PFSK-1 (cell line): ENCODE data around the gene PTPRN2.

Experiments
- FOXP2 ChIP-seq: optimal IDR thresholded peaks from 2 replicates; pipeline ENCODE3; 2011; ENCODE audit warnings: borderline replicate concordance, control low read depth, inconsistent platforms; ENCODE audit not compliant: insufficient read depth; ENCODE audit errors: extremely low read length, extremely low read depth
- POLR2AphosphoS5 ChIP-seq: IDR thresholded peaks from 2 replicates; pipeline ENCODE4 v1.6.1; 2012; ENCODE audit warnings: low read depth, mild to moderate bottlenecking, control low read depth, low read length, moderate library complexity
- SIN3A ChIP-seq: IDR thresholded peaks from 2 replicates; pipeline ENCODE4 v1.6.1; 2012; ENCODE audit warnings: mild to moderate bottlenecking, low read length, moderate library complexity, borderline replicate concordance; ENCODE audit not compliant: insufficient read depth
- TAF1 ChIP-seq: IDR thresholded peaks from 2 replicates; pipeline ENCODE4 v1.6.1; 2012; ENCODE audit warnings: low read length, control low read depth, borderline replicate concordance; ENCODE audit not compliant: insufficient read depth
- TF ChIP-seq, protein P1 (sequence below), 2 experiments: IDR thresholded peaks; 2 replicates each; pipeline versions ENCODE4 v1.6.1 to v1.8.0; 2011 to 2012; ENCODE audit warnings: low read depth in 2 of 2, low read length in 2 of 2, control low read depth in 1 of 2, inconsistent platforms in 1 of 2, mild to moderate bottlenecking in 1 of 2, moderate library complexity in 1 of 2; ENCODE audit not compliant: insufficient read depth in 1 of 2

The PTPRN2 gene

GRCh38 chr7:158004123-158004490 lies 583.5 kb downstream of the PTPRN2 start:
- TF ChIP-seq SIN3A (no peak), TAF1 (no peak), FOXP2 (no peak), POLR2AphosphoS5 (no peak)
- TF ChIP-seq, protein P1, sequence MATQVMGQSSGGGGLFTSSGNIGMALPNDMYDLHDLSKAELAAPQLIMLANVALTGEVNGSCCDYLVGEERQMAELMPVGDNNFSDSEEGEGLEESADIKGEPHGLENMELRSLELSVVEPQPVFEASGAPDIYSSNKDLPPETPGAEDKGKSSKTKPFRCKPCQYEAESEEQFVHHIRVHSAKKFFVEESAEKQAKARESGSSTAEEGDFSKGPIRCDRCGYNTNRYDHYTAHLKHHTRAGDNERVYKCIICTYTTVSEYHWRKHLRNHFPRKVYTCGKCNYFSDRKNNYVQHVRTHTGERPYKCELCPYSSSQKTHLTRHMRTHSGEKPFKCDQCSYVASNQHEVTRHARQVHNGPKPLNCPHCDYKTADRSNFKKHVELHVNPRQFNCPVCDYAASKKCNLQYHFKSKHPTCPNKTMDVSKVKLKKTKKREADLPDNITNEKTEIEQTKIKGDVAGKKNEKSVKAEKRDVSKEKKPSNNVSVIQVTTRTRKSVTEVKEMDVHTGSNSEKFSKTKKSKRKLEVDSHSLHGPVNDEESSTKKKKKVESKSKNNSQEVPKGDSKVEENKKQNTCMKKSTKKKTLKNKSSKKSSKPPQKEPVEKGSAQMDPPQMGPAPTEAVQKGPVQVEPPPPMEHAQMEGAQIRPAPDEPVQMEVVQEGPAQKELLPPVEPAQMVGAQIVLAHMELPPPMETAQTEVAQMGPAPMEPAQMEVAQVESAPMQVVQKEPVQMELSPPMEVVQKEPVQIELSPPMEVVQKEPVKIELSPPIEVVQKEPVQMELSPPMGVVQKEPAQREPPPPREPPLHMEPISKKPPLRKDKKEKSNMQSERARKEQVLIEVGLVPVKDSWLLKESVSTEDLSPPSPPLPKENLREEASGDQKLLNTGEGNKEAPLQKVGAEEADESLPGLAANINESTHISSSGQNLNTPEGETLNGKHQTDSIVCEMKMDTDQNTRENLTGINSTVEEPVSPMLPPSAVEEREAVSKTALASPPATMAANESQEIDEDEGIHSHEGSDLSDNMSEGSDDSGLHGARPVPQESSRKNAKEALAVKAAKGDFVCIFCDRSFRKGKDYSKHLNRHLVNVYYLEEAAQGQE (IDR thresholded peaks at IDR 0.05; ENCODE audit: insufficient read depth in 1 of 2, low read depth in 2 of 2, low read length in 2 of 2), result no peak

DNA sequence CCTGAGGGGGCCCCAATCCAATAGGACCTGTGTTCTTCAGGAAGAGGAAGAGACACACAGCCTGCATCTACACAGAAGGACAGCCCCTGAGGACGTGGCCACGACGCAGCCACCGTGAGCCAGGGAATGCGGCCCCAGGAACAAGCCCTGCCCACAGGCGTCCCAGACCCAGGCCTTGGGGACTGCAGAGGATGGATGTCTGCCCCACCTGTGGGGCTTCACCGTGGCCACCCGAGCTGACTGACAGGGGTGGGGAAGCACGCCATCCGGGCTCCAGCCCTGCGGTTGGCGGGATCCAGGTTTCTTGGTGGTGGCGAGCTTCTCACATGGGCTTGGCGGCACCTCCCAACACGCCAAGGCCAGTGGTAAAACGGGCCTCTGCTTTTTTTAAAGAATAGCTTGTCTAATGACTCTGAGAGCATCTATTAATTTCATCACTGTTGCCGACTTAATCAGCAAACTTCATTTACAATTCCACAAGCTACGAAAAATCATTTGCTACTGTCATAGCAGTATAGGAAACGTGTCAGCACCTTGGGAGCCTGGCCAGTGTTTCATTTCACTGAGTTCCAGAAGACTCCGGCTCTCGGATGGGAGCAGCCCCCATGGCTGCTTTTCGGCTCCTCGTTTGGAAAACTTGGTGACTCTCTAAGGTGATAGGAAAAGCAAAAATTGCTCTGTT lies 584.0 kb downstream of the PTPRN2 start:
- TF ChIP-seq SIN3A, result no peak
- no peak for TF ChIP-seq POLR2AphosphoS5
- TF ChIP-seq, protein P1 (IDR thresholded peaks at IDR 0.05; ENCODE audit: insufficient read depth in 1 of 2, low read depth in 2 of 2, low read length in 2 of 2), result no peak
- no peak for TF ChIP-seq FOXP2
- TF ChIP-seq TAF1, result no peak

- TF ChIP-seq POLR2AphosphoS5 (no peak), FOXP2 (no peak), TAF1 (no peak), SIN3A (no peak)
- TF ChIP-seq, protein P1 (IDR thresholded peaks at IDR 0.05; ENCODE audit: insufficient read depth in 1 of 2, low read depth in 2 of 2, low read length in 2 of 2), result no peak
Observed at GRCh38 chr7:158002486-158003080, 585.0 kb downstream of the PTPRN2 start.

- TF ChIP-seq SIN3A, result no peak
- no peak for TF ChIP-seq POLR2AphosphoS5
- TF ChIP-seq FOXP2, result no peak
- TF ChIP-seq TAF1, result no peak
- TF ChIP-seq, protein P1 (IDR thresholded peaks at IDR 0.05; ENCODE audit: insufficient read depth in 1 of 2, low read depth in 2 of 2, low read length in 2 of 2), result no peak
Observed at GRCh38 chr7:158001621-158002320, 585.9 kb downstream of the PTPRN2 start.
